Left ventricle myocardium inferior (tissue), 1 donor: ENCODE results near the gene SCAMP2. TPM values are rescaled to one million over a fixed set of nuclear protein-coding genes. Genes with fewer than 3 reads are reported as not detected.
A peak's percentile ranks its signal among the peaks of the same experiment; 100 is the strongest.

Source experiments
- DNase-seq: peaks from one replicate; pipeline ENCODE4 v3.0.0-alpha.2; 2020
- H3K27ac ChIP-seq: fragments of 200-600 bp; replicated peaks from 2 replicates; pipeline ENCODE4 v1.8.0; 2021
- H3K27me3 ChIP-seq: fragments of 200-600 bp; 2 replicates; pipeline ENCODE4 v1.8.0; 2021; ENCODE audit warnings: low read depth
- H3K36me3 ChIP-seq: fragments of 200-600 bp; 2 replicates; pipeline ENCODE4 v1.8.0; 2021
- H3K4me1 ChIP-seq: fragments of 200-600 bp; 2 replicates; pipeline ENCODE4 v1.8.0; 2021
- H3K4me3 ChIP-seq: fragments of 200-600 bp; 2 replicates; pipeline ENCODE4 v1.8.0; 2021; ENCODE audit warnings: mild to moderate bottlenecking, moderate library complexity
- H3K9me3 ChIP-seq: fragments of 200-600 bp; replicated peaks from 2 replicates; pipeline ENCODE4 v1.8.0; 2021
- intact Hi-C: fragments of 100-400 bp; cut with micrococcal nuclease; formaldehyde crosslinking; loops from one replicate; pipeline ENCODE4 v1.11.0; 2022
- total RNA-seq: library from RNA; stranded (reverse); fragmentation: NEBNext Ultra II Directional; extraction: Animal tissue kit (Norgen Biotek cat#: 25700); gene quantifications from one replicate; pipeline ENCODE4 v1.2.1, GENCODE V29; 2021
- TF ChIP-seq, protein P1 (sequence below): fragments of 200-600 bp; IDR thresholded peaks from 2 replicates; pipeline ENCODE4 v1.8.0; 2021; ENCODE audit warnings: antibody characterized with exemption, mild to moderate bottlenecking, borderline replicate concordance
- donor health status: DM: no; HTN: yes; CAD: no; lungs with severe emphysema.

The SCAMP2 gene
- total RNA-seq, 1 donor from 2014 or later: 40.7 TPM

DNA sequence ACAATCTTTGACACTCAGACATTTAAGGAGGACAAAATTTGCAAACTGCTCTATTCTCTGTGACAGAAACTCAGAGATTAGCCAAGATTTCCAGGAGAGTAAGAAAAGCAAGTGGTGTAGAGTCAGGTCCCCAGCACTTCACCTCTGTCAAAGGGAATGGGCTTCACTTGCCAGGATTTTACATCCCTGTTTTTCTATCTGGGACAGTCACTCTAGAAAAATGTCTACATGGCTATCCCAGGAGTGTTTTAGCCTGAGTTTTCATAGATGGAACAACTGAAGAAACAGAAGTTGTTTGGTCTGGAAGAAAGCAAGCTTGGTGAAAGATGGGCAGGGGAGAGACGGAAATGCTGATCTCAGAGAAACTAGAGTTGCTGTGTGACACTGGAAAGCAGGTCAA is 30.5 kb upstream of the SCAMP2 start:
- Histone ChIP-seq H3K36me3 (peaks cover 60% of the 10 kb centered on the region), H3K9me3 (no peaks in the 10 kb centered on the region), H3K4me3 (no peak overlapping the region), H3K27me3 (no peaks in the 10 kb centered on the region), H3K27ac (no peak overlapping the region), H3K4me1 (peaks cover 65% of the 10 kb centered on the region)
- DNase-seq: no peak
- intact Hi-C loops: no loop called here
- TF ChIP-seq, protein P1, sequence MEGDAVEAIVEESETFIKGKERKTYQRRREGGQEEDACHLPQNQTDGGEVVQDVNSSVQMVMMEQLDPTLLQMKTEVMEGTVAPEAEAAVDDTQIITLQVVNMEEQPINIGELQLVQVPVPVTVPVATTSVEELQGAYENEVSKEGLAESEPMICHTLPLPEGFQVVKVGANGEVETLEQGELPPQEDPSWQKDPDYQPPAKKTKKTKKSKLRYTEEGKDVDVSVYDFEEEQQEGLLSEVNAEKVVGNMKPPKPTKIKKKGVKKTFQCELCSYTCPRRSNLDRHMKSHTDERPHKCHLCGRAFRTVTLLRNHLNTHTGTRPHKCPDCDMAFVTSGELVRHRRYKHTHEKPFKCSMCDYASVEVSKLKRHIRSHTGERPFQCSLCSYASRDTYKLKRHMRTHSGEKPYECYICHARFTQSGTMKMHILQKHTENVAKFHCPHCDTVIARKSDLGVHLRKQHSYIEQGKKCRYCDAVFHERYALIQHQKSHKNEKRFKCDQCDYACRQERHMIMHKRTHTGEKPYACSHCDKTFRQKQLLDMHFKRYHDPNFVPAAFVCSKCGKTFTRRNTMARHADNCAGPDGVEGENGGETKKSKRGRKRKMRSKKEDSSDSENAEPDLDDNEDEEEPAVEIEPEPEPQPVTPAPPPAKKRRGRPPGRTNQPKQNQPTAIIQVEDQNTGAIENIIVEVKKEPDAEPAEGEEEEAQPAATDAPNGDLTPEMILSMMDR: no peak

DNA sequence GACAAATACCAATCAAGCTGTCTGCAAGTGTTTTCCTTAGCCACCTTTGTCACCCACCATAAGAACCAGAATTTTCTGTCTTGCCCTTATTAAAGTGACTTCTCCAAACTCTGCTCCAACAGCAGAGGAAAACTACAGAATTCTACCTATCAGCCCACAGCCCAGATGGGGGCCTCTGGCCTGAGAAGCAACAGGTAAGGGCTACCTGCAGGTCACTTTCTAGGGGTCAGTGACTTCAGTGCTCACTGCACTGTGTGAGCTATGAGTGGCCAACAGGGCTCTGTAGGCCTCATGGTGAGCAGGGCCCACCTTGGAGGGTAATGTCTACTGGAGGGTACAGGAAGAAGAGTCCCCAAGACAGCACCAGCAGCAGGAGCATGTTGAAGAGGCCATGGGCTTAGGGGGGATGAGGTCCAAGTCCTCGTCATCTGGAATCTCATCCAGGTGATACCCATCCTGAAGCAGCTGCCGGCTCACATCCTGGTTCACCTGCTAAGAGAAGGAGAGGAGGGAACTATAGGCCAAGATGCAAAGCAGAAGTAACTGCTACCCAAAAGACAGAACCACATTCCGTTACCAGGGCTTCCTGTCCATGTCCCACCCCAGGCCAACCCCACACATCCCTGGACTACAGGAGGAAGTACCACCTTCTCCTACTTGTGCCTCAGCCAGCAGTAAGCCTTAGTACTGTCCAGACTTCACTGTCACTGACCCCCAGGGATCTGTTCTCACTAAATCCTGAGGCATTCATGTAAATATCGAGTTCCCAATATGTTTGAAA is 29.3 kb upstream of the SCAMP2 start:
- DNase-seq: no peak
- Histone ChIP-seq H3K4me1 (peaks cover 71% of the 10 kb centered on the region), H3K27ac (no peak overlapping the region), H3K27me3 (no peaks in the 10 kb centered on the region), H3K36me3 (peaks cover 67% of the 10 kb centered on the region), H3K9me3 (no peaks in the 10 kb centered on the region), H3K4me3 (no peak overlapping the region)
- TF ChIP-seq, protein P1: no peak
- intact Hi-C loops: no loop called here

DNA sequence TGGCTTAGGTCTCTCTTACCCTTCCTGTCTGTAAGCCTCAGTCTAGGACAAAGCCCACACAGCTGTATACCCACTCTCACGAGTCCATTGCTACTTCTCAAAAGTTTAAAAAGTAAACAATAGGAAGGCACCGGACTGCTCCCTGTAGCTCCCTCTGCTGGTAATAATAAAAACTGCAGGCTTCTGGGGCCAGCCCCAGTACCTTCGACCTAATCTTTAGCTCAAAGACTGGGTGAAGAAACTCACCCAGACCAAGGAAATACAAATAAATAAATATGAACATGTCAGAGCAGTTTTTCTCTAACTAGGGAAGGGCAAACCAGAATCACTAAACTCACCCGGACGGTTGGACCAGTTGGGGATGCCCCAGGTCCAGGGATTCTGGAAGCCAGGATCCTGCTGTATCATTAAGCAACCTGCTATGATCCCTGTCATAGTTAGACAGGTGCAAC is 28.5 kb upstream of the SCAMP2 start:
- H3K27me3 ChIP-seq: no peaks in the 10 kb centered on the region
- H3K36me3 ChIP-seq: peaks cover 67% of the 10 kb centered on the region
- H3K27ac ChIP-seq: peak overlapping the region; percentile 47
- H3K9me3 ChIP-seq: no peaks in the 10 kb centered on the region
- TF ChIP-seq, protein P1: peak; percentile 97
- DNase-seq: peak; percentile 36
- intact Hi-C loops: no loop called here
- peaks cover 73% of the 10 kb centered on the region for H3K4me1 ChIP-seq
- no peak overlapping the region for H3K4me3 ChIP-seq

DNA sequence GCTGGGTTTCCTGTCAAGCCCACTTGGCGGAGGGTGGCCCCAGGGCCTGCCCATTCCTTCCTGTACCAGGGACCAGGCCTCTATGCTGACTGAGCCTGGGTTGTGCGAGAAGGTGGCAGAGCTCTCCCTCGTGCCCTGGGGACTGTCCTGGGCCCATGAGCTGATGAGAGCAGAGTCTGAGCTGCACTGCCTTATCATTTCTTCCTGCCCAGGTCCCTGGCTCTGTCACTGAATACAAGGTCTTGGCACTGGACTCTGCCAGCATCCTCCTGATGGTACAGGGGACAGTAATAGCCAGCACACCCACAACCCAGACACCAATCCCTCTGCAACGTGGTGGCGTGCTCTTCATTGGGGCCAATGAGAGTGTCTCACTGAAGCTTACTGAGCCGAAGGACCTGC is 24.1 kb upstream of the SCAMP2 start:
- DNase-seq: peak; percentile 32
- TF ChIP-seq, protein P1: no peak
- intact Hi-C loops: no loop called here

DNA sequence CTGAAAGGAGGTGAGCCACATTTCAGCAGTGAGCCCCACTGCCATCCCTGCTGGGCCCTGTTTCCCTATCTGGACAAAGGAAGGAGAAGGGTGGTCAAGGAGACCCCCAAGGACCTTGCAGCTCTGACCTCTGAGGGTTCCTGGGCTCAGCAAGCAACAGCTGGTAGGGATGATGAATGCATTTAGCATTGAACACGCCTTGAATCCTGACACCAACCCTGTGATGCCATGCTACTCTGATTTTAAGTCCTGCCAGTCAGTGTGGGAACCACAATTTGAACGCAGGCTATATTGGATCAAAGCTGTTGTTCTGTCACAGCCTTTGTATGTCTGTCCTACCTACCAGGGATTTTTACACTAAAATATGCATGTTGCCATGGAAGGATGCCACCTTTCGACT is 23.2 kb upstream of the SCAMP2 start:
- Histone ChIP-seq H3K4me3 (no peak overlapping the region), H3K4me1 (peaks cover 47% of the 10 kb centered on the region), H3K9me3 (no peaks in the 10 kb centered on the region), H3K36me3 (peaks cover 49% of the 10 kb centered on the region), H3K27ac (peak overlapping the region; percentile 59), H3K27me3 (no peaks in the 10 kb centered on the region)
- intact Hi-C loops: no loop called here
- TF ChIP-seq, protein P1: no peak
- DNase-seq: no peak

More for the DNA sequence above, 24.1 kb upstream of the SCAMP2 start:
- H3K4me1 ChIP-seq: peaks cover 47% of the 10 kb centered on the region
- no peaks in the 10 kb centered on the region for H3K9me3 ChIP-seq
- peaks cover 51% of the 10 kb centered on the region for H3K36me3 ChIP-seq
- no peaks in the 10 kb centered on the region for H3K27me3 ChIP-seq
- H3K4me3 ChIP-seq: no peak overlapping the region
- H3K27ac ChIP-seq: peak overlapping the region; percentile 59
